NCI-H1417 (cell line): Measurements from ENCODE around the gene SUMF1.
"Not testable (repeated sequence)": the region's sequence is repeated elsewhere in the genome, so short reads cannot be mapped to it uniquely, and the experiment has no call there.

Source experiments
- DNase-seq, 3 experiments: peaks; one replicate each; lab custom pipeline; 2025; lab: John Stamatoyannopoulos, UW

SUMF1 gene

GRCh38 chr3:4335840-4336562 lies 131.1 kb downstream of the SUMF1 start:
- DNase-seq, result no peak

GRCh38 chr3:4334548-4334947 lies 132.5 kb downstream of the SUMF1 start:
- DNase-seq, result no peak

- no peak for DNase-seq
Measured at GRCh38 chr3:4332991-4333390, 134.1 kb downstream of the SUMF1 start.

GRCh38 chr3:4332574-4332973 lies 134.5 kb downstream of the SUMF1 start:
- no peak for DNase-seq

- no peak for DNase-seq
Measured at GRCh38 chr3:4332111-4332510, 135.0 kb downstream of the SUMF1 start.

- not testable (repeated sequence) for DNase-seq
Measured at GRCh38 chr3:4329806-4330205, 137.3 kb downstream of the SUMF1 start.

GRCh38 chr3:4326868-4327267 lies 140.2 kb downstream of the SUMF1 start:
- no peak for DNase-seq

- DNase-seq, result no peak
Measured at GRCh38 chr3:4323246-4324027, 143.6 kb downstream of the SUMF1 start.

GRCh38 chr3:4322635-4323034 lies 144.4 kb downstream of the SUMF1 start:
- no peak for DNase-seq

- no peak for DNase-seq
Measured at GRCh38 chr3:4321732-4322131, 145.3 kb downstream of the SUMF1 start.

GRCh38 chr3:4320096-4320911 lies 146.8 kb downstream of the SUMF1 start:
- no peak for DNase-seq

GRCh38 chr3:4314688-4315087 lies 152.4 kb downstream of the SUMF1 start:
- no peak for DNase-seq

- no peak for DNase-seq
Measured at GRCh38 chr3:4313606-4314293, 153.3 kb downstream of the SUMF1 start.

- no peak for DNase-seq
Measured at GRCh38 chr3:4311496-4311895, 155.6 kb downstream of the SUMF1 start.
